Activated CD8-positive, alpha-beta memory T cell treated with anti-CD3 and anti-CD28 coated beads, Interleukin-2, amount 50 U/mL, for 48 hours (primary cell): ENCODE measurements around the gene CDK16.
"Not testable (repeated sequence)": the region's sequence is repeated elsewhere in the genome, so short reads cannot be mapped to it uniquely, and the experiment has no call there.

Source experiments
- DNase-seq: peaks from one replicate; pipeline ENCODE4 v3.0.0-alpha.2; 2020

Gene CDK16

DNA sequence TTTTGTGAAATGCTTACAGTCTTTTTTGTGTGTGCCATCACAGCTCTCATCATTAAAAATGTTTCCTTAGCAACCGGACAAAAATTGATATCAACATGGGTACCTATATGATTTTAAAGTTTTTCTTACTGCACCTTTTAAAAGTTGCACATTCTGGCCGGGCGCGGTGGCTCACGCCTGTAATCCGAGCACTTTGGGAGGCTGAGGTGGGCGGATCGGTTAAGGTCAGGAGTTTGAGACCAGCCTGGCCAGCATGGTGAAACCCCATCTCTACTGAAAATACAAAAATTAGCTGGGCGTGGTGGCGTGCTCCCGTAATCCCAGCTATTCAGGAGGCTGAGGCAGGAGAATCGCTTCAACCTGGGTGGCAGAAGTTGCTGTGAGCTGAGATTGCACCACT lies 39.1 kb downstream of the CDK16 start:
- DNase-seq, result not testable (repeated sequence)

DNA sequence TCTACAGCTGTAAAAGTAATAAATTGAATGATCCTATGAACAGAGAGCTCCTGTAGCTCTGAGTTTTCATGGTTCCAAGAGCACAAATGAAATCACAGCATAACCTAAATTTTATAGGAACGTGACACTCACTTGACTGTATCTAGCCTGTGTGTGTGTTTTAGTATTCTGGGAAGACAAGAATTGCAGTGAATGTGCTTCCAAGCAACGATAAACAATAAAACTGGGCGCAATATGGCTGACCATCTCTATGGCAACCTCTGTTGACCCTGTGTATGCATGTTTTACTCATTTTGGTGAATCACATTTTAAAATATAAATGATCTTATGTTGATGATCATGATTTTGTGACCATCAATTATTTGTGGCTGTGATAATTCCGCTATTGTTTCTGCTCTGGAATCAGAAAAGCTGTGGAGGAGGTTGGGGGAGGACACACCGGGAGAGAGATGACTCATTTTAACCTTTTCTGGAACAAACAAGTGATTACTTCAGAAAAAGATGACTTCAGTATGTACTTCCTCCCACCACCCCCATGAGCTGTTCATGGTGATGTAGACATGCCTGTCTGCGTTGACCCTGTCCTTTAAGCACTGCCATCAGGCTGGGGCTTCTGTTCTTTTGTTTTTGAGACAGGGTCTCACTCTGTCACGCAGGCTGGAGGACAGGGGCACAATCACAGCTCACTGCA lies 46.1 kb downstream of the CDK16 start:
- peak; percentile 52 for DNase-seq

DNA sequence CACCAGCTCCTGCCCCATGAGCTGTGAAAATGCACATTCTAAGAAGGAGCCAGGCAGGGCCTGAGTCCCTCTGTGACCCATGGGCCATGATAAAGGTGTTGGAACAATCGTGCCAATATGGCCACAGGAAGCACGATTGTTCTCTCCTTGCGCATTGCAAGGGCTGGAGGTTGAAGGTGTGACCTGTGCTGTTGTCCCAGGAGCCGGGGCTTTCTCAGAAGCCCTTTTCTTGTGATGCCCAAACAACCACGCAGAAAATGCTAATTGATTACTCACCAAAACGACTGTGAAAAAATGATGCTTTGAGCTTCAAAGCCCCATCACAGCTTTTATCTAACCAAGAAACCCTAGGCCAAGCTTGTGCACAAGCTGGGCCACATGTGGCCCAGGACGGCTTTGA lies 48.2 kb downstream of the CDK16 start:
- DNase-seq, result no peak

DNA sequence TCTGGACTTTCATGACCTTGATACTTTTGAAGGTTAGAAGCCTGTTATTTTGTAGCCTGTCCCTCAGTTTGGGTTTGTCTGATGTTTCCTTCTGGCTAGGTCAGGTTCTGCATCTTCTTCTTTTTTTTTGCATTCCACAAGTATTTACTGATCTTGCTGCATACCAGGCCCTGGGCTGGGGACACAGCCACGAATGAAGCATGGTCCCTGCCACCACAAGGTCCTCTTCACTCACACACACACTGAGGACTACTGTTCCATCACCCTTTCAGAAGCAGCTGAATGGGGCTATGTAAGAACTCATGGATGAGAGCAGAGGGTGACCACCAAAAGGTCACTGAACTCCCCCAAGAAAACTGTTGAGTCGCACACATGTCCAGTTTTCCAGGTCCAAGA lies 53.5 kb downstream of the CDK16 start:
- DNase-seq, result no peak

DNA sequence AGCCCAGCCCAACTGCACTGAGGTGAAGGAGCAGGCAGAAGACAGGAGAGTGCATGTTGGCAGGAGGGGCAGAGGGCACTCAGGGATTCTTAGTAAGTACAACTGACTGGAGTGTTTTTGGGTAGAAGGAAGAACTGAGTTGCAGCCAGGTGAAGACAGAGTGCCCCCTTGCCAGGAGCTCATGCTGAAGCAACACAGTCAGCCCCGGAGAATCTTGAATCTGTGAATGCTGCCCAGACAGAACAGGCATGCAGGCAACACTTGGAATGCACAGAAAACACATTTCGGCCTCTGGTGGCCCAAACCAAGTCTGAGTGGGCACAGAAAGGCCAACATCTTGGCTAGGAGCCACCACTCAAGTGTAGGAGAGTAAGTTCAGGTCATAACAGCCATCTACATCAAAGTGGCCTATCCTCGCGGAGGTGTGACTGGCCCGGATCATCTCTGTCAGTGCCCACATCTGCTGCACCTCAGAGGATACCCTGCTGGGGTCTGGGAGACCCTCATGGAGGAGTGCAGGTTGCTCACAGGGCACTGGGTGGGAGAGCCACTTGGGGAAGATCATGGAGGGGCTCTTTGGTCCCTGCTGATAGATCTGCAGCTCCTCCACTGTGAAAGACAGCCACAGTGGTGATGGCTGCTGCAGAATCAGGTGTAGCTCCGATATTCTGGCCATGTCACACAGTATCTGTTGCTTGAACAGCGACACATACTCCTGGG lies 54.7 kb downstream of the CDK16 start:
- no peak for DNase-seq

DNA sequence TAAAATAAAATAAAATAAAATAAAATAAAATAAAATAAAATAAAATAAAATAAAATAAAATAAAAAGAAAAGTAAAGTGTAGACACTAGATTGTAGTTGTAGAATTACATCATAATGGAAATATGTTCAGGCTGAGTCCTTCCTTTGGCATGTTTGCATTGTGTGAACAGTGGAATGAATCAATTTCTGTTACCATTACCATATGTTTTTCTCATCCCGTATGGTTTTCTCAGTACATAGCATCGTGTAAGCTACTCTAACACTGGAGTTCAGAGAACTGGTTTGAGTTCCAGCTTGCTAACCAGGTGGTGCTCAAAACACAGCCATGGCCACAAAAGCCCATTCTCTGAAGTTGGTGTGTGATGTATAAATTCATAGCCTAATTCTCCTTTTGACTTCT lies 60.2 kb downstream of the CDK16 start:
- DNase-seq, result no peak
